Measurements from ENCODE around the gene OR8J1.
"Not testable (repeated sequence)": the region's sequence is repeated elsewhere in the genome, so short reads cannot be mapped to it uniquely, and the experiment has no call there.

Gene OR8J1

GRCh38 chr11:56353991-56354390, at the start of gene OR8J1:
Gene OR8J1, plus strand, starts transcription at chr11:56354291. Its CDS starts 5,956 bp downstream, at chr11:56360247.
- no peak for DNase-seq (ENCODE audit: low read depth in 3 of 3)

- DNase-seq (ENCODE audit: low read depth in 3 of 3) = no peak
Observed at GRCh38 chr11:56307836-56308235, 46.3 kb upstream of the OR8J1 start.

GRCh38 chr11:56314844-56315243, 39.2 kb upstream of the OR8J1 start, which contains the start of gene OR8K3:
Gene OR8K3, plus strand, starts transcription at chr11:56315144. Its CDS starts 3,163 bp downstream, at chr11:56318307.
- no peak for DNase-seq (ENCODE audit: low read depth in 3 of 3)

- DNase-seq (ENCODE audit: low read depth in 3 of 3) = no peak
Observed at GRCh38 chr11:56331861-56332491, 22.1 kb upstream of the OR8J1 start.

GRCh38 chr11:56333156-56333555, 20.9 kb upstream of the OR8J1 start:
- no peak for DNase-seq (ENCODE audit: low read depth in 3 of 3)

- no peak for DNase-seq (ENCODE audit: low read depth in 3 of 3)
Observed at GRCh38 chr11:56340289-56340688, 13.8 kb upstream of the OR8J1 start.

GRCh38 chr11:56345739-56346138, 8.4 kb upstream of the OR8J1 start, which contains the start of gene OR8K1:
Gene OR8K1, plus strand, starts transcription at chr11:56346039. Its CDS starts 0 bp downstream, at chr11:56346039.
- no peak for DNase-seq (ENCODE audit: low read depth in 3 of 3)

- DNase-seq (ENCODE audit: low read depth in 3 of 3) = no peak
Observed at GRCh38 chr11:56375324-56375723, 21.2 kb downstream of the OR8J1 start, which contains the start of gene OR8U1. Gene OR8U1, plus strand, starts transcription at chr11:56375624. Its CDS starts 0 bp downstream, at chr11:56375624.

- no peak for DNase-seq (ENCODE audit: low read depth in 3 of 3)
Observed at GRCh38 chr11:56380120-56380519, 26.0 kb downstream of the OR8J1 start.

GRCh38 chr11:56394381-56394780, 40.3 kb downstream of the OR8J1 start:
- DNase-seq (ENCODE audit: low read depth in 3 of 3) = no peak

- DNase-seq (ENCODE audit: low read depth in 3 of 3) = no peak
Observed at GRCh38 chr11:56396047-56396446, 42.0 kb downstream of the OR8J1 start.

- DNase-seq (ENCODE audit: low read depth in 3 of 3) = not testable (repeated sequence)
Observed at GRCh38 chr11:56401858-56402461, 47.9 kb downstream of the OR8J1 start.

- no peak for DNase-seq (ENCODE audit: low read depth in 3 of 3)
Observed at GRCh38 chr11:56404393-56404792, 50.3 kb downstream of the OR8J1 start.

GRCh38 chr11:56410801-56411200, 56.7 kb downstream of the OR8J1 start:
- DNase-seq (ENCODE audit: low read depth in 3 of 3) = no peak

Measured in stimulated activated CD4-positive, alpha-beta T cell treated with anti-CD3 and anti-CD28 coated beads, TNF-alpha, amount 100 ng/mL, for 48 hours (primary cell).